ENCODE results near the gene ENTREP3.

GRCh38 chr1:155282488-155283091 is 27.3 kb upstream of the ENTREP3 start:
- no peak for TF ChIP-seq CTCF (IDR thresholded peaks at IDR 0.05 in 2 of 3, conservative IDR thresholded peaks at IDR 0.05 in 1 of 3; ENCODE audit: borderline replicate concordance in 1 of 3, insufficient read depth in 1 of 3, low read depth in 2 of 3, low read length in 2 of 3)
- no peak for TF ChIP-seq EZH2 (IDR thresholded peaks at IDR 0.05)
- TF ChIP-seq CBX3 (IDR thresholded peaks at IDR 0.05; ENCODE audit: low read depth), result no peak
- no peak for TF ChIP-seq ZNF274 (IDR thresholded peaks at IDR 0.05; ENCODE audit: low read depth, low read length)
- no peak for TF ChIP-seq SIN3A (IDR thresholded peaks at IDR 0.05; ENCODE audit: low read depth)
- TF ChIP-seq EGR1 (IDR thresholded peaks at IDR 0.05; ENCODE audit: low read depth), result no peak
- TF ChIP-seq ELF1 (IDR thresholded peaks at IDR 0.05; ENCODE audit: borderline replicate concordance, low read depth), result no peak
- no peak for TF ChIP-seq FOSL1 (IDR thresholded peaks at IDR 0.05; ENCODE audit: low read depth)
- no peak for TF ChIP-seq YY1 (IDR thresholded peaks at IDR 0.05; ENCODE audit: extremely low read depth, insufficient replicate concordance, low read depth, low read length)
- TF ChIP-seq MAX (IDR thresholded peaks at IDR 0.05), result no peak

Data from HCT116 (cell line).